ENCODE measurements around the gene OR10H4.

OR10H4 gene

GRCh38 chr19:15995536-15995935 lies 46.7 kb downstream of the OR10H4 start:
- TF ChIP-seq POU6F1 (CRISPR knock-in tag; IDR thresholded peaks at IDR 0.05; ENCODE audit: borderline replicate concordance, low read depth) (no peak), ZFP3 (CRISPR knock-in tag; IDR thresholded peaks at IDR 0.05) (no peak), PATZ1 (CRISPR knock-in tag; IDR thresholded peaks at IDR 0.05; ENCODE audit: borderline replicate concordance) (no peak), TOX (CRISPR knock-in tag; IDR thresholded peaks at IDR 0.05; ENCODE audit: borderline replicate concordance) (no peak), CSRNP3 (CRISPR knock-in tag; IDR thresholded peaks at IDR 0.05) (no peak), CSDC2 (CRISPR knock-in tag; IDR thresholded peaks at IDR 0.05) (no peak), ZNF565 (CRISPR knock-in tag; conservative IDR thresholded peaks at IDR 0.05; ENCODE audit: low read depth) (no peak), ZNF70 (CRISPR knock-in tag; IDR thresholded peaks at IDR 0.05) (no peak)
- ATAC-seq, result no peak

- TF ChIP-seq ISL1 (CRISPR knock-in tag; IDR thresholded peaks at IDR 0.05) (no peak), ZFP30 (CRISPR knock-in tag; IDR thresholded peaks at IDR 0.05) (no peak), TOX (CRISPR knock-in tag; IDR thresholded peaks at IDR 0.05; ENCODE audit: borderline replicate concordance) (no peak), CSDC2 (CRISPR knock-in tag; IDR thresholded peaks at IDR 0.05) (no peak), POU6F1 (CRISPR knock-in tag; IDR thresholded peaks at IDR 0.05; ENCODE audit: borderline replicate concordance, low read depth) (no peak), ZC3H10 (CRISPR knock-in tag; IDR thresholded peaks at IDR 0.05) (no peak), CSRNP3 (CRISPR knock-in tag; IDR thresholded peaks at IDR 0.05) (no peak), ZNF565 (CRISPR knock-in tag; conservative IDR thresholded peaks at IDR 0.05; ENCODE audit: low read depth) (no peak), ZFP3 (CRISPR knock-in tag; IDR thresholded peaks at IDR 0.05) (no peak), TCF4 (CRISPR knock-in tag; IDR thresholded peaks at IDR 0.05; ENCODE audit: borderline replicate concordance) (no peak), TSHZ2 (CRISPR knock-in tag; IDR thresholded peaks at IDR 0.05) (no peak), BACH2 (CRISPR knock-in tag; IDR thresholded peaks at IDR 0.05; ENCODE audit: borderline replicate concordance) (no peak), PATZ1 (CRISPR knock-in tag; IDR thresholded peaks at IDR 0.05; ENCODE audit: borderline replicate concordance) (no peak)
- no peak for ATAC-seq
Observed at GRCh38 chr19:15998166-15998565, 49.4 kb downstream of the OR10H4 start.
